ENCODE data around the gene ZNF679.
"Not testable (repeated sequence)": the region's sequence is repeated elsewhere in the genome, so short reads cannot be mapped to it uniquely, and the experiment has no call there.

The ZNF679 gene

GRCh38 chr7:64228174-64228573, at the start of gene ZNF679:
TSS of gene ZNF679 (plus strand) at chr7:64228474. CDS start at chr7:64249118, 20,644 bp downstream.
- DNase-seq (ENCODE audit: low read depth): not testable (repeated sequence)

DNA sequence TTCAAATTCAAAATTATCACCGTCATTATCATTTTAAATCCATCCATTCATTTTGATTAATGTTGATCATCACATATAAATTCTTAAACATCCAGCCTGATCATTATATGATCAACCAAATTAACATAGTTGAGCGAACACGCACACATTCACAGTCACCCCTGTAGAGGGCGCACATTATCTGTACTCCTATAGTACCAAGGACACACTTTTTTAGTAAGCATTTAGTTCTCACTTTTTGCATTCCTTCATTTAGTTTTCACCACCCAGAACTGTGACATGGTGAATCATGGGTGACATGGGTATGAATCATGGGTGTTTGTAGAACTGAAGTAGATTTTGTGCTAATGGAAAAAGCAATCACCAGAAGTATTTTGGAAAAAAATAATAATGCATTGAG, 47.3 kb upstream of the ZNF679 start:
- no peak for DNase-seq (ENCODE audit: low read depth)

GRCh38 chr7:64181586-64181985, 46.7 kb upstream of the ZNF679 start:
- no peak for DNase-seq (ENCODE audit: low read depth)

DNA sequence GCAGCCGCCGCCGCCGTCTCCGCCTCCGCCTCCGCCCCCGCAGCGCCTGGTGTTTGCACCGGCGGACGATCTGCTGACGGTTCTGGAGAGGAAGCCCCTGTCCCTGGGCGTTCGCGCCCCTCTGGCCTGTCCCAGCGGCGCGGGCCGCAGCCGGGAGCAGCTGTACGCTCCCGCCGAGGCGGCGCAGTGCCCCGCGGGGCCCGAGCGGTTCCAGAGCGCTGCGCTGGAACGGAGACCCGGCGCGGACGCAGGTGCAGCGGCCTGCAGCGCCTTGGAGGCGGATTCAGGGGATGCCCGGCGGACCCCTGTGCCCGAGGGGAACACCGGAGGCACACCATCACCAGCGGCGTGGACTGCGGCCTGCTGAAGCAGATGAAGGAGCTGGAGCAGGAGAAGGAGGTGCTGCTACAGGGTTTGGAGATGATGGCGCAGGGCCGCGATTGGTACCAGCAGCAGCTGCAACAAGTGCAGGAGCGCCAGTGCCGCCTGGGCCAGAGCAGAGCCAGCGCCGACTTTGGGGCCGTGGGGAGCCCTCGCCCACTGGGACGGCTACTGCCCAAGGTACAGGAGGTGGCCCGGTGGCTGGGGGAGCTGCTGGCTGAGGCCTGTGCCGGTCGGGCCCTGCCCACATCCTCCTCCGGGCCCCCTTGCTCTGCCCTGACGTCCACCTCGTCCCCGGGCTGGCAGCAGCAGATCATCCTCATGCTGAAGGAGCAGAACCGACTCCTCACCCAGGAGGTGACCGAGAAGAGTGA, 46.1 kb upstream of the ZNF679 start:
- no peak for DNase-seq (ENCODE audit: low read depth)

DNA sequence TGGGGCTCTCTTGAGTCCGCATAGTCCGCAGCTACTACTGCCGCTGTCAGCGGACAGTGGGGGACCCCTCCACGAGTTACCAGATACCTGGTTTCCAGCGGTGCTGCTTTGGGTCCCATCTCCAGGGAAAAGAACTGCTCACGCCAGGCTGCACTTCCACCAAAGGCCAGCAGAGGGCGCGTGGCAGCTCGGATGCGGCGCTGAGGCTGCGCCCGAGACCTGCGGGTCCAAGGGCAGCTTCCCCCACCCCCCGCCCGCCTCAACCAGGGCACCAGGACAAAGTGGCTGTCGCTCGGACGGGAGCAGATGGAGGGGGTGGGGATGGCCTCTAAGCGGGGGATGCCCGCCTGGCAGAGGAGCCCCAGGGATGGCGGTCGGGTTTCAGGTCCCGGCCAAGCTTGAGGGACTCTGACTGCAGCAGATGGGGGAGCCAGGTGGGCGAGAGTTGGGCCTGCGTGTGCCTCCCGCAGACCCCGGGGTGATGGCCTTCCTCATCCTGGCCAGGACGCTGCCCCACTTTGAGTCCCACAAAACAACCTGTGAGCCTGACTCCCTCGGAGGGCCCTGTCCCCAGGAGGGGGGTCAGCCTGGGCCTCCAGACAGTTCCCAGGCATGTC, 45.0 kb upstream of the ZNF679 start:
- DNase-seq (ENCODE audit: low read depth): peak; percentile 24

DNA sequence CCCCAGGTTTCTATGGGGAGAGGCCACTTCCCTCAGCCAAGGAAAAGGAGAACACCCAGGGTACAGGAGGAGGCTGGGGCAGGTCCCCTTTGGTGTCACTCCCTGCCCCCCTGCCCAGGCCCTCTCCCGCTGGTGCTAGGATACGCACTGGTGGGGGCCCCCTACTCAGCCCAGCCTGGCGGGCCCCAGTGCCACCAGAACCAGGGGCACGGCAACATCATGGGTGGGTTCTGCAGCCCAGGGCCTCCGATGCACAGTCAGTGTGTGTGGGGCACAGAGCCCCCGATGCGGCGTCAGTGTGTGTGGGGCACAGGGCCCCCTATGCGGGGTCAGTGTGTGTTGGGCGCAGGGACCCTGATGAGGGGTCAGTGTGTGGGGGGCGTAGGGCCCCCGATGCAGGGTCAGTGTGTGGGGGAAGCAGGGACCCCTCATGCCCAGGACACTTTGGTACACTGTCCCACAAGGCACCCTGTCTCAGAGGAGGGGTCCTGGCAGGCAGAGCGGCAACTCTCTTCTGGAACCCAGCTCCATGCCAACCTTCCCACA, 44.4 kb upstream of the ZNF679 start:
- no peak for DNase-seq (ENCODE audit: low read depth)

DNA sequence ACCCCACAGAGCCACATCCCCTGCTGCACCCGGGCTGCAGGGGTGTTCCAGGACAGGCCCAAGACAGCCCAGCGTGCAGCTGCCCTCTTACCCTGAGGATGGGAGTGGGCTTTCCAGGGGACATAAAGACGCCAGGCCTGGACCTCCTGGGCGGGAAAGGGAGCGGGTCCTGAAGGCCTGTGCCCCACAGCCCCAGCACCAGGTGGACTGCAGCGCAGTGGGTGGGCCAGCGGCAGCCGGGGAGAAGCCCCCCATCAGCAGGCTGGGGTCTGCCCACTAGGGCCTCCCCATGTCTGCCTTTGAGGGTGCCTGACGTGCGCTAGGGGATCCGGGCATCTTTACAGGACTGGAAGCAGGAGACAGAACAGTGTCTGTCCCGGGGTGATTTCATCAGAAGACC, 43.9 kb upstream of the ZNF679 start:
- no peak for DNase-seq (ENCODE audit: low read depth)

DNA sequence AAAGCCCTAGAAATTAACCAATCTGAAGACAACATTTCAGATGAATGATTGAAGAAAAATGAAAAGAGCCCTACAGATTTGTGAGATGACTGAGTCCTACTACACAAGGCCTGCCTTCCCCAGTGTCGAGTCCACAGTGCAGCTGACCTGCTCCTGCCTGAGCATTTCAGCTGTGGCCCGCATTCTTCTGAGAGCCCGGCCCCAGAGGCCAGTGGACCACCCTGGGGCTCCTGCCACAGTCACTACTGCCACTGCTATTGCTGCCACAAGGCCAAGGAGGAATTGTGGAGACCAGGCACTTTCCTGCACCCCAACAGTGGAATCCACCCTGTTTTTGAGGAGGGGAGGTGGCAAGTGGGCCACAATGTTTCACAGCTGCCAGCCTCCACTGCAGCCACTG, 40.9 kb upstream of the ZNF679 start:
- no peak for DNase-seq (ENCODE audit: low read depth)

DNA sequence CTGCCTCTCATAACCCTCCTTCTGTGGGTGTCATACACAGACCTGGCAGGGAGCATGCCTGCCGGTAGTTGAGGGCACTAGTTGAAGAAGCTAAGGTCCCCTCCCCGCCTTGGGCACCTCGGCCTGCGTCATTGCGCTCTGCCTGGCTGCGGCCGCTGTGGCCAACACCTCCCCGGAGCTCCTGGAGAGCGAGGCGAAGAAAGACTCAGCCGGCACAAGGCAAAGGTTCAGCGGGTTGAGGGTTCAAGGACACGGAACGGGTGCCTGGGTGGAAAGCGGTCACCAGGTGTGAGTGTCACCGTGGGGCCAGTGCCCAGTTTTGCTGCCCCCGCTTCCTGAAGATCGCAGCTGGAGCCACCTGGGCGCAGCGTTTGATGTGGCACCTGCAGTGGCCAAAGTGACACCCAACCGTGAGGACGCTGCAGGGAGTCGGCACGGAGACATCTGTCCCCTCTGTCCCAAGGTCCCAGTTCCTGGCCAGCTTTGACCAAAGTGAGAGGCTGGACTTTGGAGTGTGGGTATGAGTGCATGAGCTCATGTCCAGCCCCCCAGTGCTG, 36.0 kb upstream of the ZNF679 start:
- DNase-seq (ENCODE audit: low read depth): no peak

GRCh38 chr7:64192775-64193174, 35.5 kb upstream of the ZNF679 start:
- no peak for DNase-seq (ENCODE audit: low read depth)

DNA sequence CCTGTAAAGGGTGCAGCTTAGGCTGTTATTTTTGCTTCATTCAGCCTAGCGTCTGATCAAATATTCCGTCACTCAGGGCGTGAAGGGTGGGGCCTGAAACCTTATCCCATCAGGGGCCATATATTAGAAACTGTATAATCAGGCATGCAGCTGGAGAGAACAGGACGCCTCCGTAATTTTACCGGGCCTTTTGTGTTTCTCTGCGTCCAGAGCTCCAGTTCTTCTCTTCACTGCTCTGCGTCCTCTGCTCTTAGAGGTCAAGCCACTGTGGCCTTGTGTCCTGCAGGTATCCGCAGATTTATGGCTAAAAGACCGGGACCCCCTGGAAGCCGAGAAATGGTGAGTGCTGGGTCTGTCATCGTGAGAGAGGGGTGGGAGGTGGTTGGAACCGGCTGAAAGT, 21.4 kb upstream of the ZNF679 start, which contains the start of gene ZNF735:
TSS of gene ZNF735 (plus strand) at position 301 of the 400 bp plus-strand sequence. CDS start at position 301, 0 bp downstream.
- DNase-seq (ENCODE audit: low read depth): no peak

DNA sequence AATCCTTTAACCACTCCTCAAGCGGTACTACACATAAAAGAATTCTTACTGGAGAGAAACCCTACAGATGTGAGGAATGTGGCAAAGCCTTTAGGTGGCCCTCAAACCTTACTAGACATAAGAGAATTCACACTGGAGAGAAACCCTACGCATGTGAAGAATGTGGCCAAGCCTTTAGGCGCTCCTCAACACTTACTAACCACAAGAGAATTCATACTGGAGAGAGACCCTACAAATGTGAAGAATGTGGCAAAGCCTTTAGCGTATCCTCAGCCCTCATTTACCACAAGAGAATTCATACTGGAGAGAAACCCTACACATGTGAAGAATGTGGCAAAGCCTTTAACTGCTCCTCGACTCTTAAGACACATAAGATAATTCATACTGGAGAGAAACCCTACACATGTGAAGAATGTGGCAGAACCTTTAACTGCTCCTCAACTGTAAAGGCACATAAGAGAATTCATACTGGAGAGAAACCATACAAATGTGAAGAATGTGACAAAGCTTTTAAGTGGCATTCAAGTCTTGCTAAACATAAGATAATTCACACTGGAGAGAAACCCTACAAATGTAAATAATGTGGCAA, 8.5 kb upstream of the ZNF679 start:
- DNase-seq (ENCODE audit: low read depth): not testable (repeated sequence)

DNA sequence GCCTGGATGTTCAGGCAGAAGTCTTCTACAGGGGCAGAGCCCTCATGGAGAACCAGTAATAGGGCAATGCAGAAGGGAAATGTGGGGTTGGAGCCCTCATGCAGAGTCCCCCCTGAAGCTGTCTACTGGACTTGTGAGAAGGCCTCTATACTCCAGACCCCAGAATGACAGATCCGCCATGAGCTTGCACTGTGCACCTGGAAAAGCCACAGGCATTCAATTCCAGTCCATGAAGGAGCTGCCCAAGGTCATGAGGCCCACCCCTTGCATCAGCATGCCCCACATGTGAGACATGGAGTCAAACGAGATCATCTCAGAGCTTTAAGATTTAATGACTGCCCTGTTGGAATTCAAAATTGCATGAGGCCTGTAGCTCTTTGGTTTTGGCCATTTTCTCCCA, 4.9 kb upstream of the ZNF679 start:
- DNase-seq (ENCODE audit: low read depth): no peak

- DNase-seq (ENCODE audit: low read depth): no peak
Observed at GRCh38 chr7:64266341-64266919, 38.2 kb downstream of the ZNF679 start.

GRCh38 chr7:64277630-64278029, 49.4 kb downstream of the ZNF679 start:
- no peak for DNase-seq (ENCODE audit: low read depth)

GRCh38 chr7:64294701-64295420, 66.6 kb downstream of the ZNF679 start:
- no peak for DNase-seq (ENCODE audit: low read depth)

- not testable (repeated sequence) for DNase-seq (ENCODE audit: low read depth)
Observed at GRCh38 chr7:64297418-64297817, 69.1 kb downstream of the ZNF679 start.

GRCh38 chr7:64300641-64301405, 72.5 kb downstream of the ZNF679 start:
- no peak for DNase-seq (ENCODE audit: low read depth)

- DNase-seq (ENCODE audit: low read depth): peak; percentile 89
Observed at GRCh38 chr7:64307254-64308015, 79.2 kb downstream of the ZNF679 start.

GRCh38 chr7:64308016-64308270, 79.7 kb downstream of the ZNF679 start:
- DNase-seq (ENCODE audit: low read depth): no peak

Measured in activated T-helper 9 cell treated with anti-CD3 and anti-CD28 coated beads, Interleukin-2, amount 50 U/mL, for 16 hours (primary cell).